Colonic mucosa (tissue), 4 donors: Measurements from ENCODE around the gene ATF3. TPM values are rescaled to one million over a fixed set of nuclear protein-coding genes. Genes with fewer than 3 reads are reported as not detected.

Experiments
- DNase-seq: peaks from one replicate; pipeline ENCODE4 v3.0.0-alpha.2; 2020
- H3K27ac ChIP-seq: fragments of 200-600 bp; one replicate; pipeline ENCODE4 v1.8.0; 2021
- H3K27me3 ChIP-seq: fragments of 200-600 bp; one replicate; pipeline ENCODE4 v1.8.0; 2021
- H3K36me3 ChIP-seq: fragments of 200-600 bp; one replicate; pipeline ENCODE4 v1.8.0; 2021
- H3K4me1 ChIP-seq: fragments of 200-600 bp; one replicate; pipeline ENCODE4 v1.8.0; 2021; ENCODE audit warnings: mild to moderate bottlenecking
- H3K4me3 ChIP-seq: fragments of 200-600 bp; one replicate; pipeline ENCODE4 v1.8.0; 2021
- H3K9ac ChIP-seq, 2 donors: one replicate each; pipeline ENCODE4 v1.7.0; 2013; ENCODE audit warnings: control low read depth in 2 of 2, low read depth in 2 of 2, low read length in 2 of 2
- H3K9me3 ChIP-seq: fragments of 200-600 bp; one replicate; pipeline ENCODE4 v1.8.0; 2021
- intact Hi-C: fragments of 100-400 bp; cut with DNase I; formaldehyde crosslinking; loops from one replicate; pipeline ENCODE4 v1.14.1; 2022
- total RNA-seq, 2 donors: library from RNA; stranded (reverse); fragmentation: NEBNext Ultra II Directional in 1 of 2; extraction: Animal tissue kit (Norgen Biotek cat#: 25700) in 1 of 2; gene quantifications; one replicate each; pipeline ENCODE4 v1.2.1, GENCODE V29; 2021
- TF ChIP-seq, protein P1 (sequence below): fragments of 200-600 bp; IDR thresholded peaks from one replicate; pipeline ENCODE4 v1.8.0; 2022; ENCODE audit warnings: antibody characterized with exemption, mild to moderate bottlenecking
- donor health status: healthy.
- donor health status: DM: no; HTN: no; CAD: no.
- donor health status: DM: no; HTN: no; CAD: no.

The ATF3 gene
- total RNA-seq, 2 donors from 2014 or later = 17.7 to 34.0 TPM

DNA sequence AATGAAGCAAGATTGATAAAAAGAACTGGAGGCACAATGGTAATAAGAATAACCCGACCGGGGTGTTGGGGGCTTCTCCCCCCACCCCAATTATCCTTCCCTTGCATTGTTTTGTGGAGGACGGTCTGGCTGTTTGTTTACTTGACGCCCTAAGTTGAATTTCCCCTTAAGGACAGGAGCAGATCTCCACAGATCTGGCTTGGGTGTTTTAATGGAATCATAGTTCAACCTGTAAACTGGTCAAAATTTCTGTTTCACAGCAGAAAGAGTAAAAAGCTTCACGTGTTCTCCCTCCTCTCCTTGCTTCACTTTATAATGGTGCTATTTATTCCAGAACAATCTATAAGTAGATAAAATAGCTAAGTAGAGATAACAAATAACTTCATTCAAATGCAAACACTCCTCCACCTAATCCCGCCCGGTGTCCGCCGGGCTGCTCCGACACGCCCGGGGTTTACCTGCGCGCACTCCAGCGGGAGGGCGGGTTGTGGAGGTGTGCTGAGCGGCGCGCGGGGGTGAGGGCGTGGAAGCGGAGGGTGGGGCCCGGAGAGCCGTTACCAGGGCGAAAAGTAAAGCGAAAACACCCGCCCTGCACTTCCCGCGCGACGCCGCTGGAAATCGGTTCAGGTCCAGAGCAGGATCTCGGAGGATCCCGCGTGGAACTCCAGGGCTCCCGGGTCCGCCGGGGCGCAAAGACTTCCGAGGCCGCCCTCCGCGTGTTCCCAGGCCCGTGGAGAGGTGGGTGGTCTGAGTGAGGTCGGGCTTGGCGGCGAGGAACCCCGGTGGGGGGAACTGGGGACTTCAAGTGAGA is 2.0 kb upstream of the ATF3 start:
- Histone ChIP-seq H3K36me3 (no peaks in the 10 kb centered on the region), H3K27ac (peak overlapping the region; percentile 69), H3K4me1 (no peaks in the 10 kb centered on the region), H3K9me3 (no peaks in the 10 kb centered on the region), H3K27me3 (no peaks in the 10 kb centered on the region), H3K9ac (peak overlapping the region; percentile 76 to 77), H3K4me3 (peak overlapping the region; percentile 71)
- intact Hi-C loops = loop anchor here (5.0 kb wide), 1 partner anchor 49 kb away; no protein-coding TSS in a partner anchor
- peak; percentile 87 for DNase-seq
- TF ChIP-seq, protein P1, sequence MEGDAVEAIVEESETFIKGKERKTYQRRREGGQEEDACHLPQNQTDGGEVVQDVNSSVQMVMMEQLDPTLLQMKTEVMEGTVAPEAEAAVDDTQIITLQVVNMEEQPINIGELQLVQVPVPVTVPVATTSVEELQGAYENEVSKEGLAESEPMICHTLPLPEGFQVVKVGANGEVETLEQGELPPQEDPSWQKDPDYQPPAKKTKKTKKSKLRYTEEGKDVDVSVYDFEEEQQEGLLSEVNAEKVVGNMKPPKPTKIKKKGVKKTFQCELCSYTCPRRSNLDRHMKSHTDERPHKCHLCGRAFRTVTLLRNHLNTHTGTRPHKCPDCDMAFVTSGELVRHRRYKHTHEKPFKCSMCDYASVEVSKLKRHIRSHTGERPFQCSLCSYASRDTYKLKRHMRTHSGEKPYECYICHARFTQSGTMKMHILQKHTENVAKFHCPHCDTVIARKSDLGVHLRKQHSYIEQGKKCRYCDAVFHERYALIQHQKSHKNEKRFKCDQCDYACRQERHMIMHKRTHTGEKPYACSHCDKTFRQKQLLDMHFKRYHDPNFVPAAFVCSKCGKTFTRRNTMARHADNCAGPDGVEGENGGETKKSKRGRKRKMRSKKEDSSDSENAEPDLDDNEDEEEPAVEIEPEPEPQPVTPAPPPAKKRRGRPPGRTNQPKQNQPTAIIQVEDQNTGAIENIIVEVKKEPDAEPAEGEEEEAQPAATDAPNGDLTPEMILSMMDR = no peak

DNA sequence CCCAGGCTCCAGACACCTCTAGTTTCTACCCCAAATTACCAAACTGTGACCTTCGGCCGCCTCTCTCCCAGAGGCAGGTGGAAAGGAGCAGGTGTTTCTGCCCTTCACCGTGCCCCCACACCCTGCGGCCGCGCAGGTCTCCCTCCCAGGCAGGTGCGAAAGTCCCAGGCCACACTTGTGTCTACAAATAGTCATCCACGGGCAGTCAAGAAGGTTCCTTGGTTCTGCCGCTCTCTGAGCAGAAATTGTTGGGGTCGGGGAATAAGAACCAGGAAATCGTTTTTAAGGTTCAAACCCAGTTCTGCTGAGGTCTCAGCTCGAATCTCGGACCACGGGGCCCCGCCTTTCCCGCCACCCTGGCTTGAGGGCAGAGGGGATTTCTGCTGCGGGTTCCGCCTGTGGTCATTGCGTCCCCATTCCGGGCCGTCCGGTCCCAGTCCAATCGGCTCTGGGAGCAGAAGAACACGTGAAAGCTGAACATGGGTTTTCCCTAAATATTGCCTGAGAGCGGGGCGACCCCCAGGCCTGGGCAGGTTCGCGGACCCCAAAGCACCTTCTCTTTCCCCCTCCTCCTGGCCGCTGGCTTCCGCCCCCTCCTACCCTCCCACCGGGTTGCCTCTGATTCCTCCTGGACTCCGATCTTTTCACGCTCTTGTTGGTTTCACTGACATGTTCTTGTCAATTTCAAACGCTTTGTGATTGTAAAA is 1.2 kb upstream of the ATF3 start:
- Histone ChIP-seq H3K36me3 (no peaks in the 10 kb centered on the region), H3K4me3 (peak overlapping the region; percentile 71), H3K9ac (peak overlapping the region; percentile 76 to 77), H3K27ac (peak overlapping the region; percentile 91), H3K9me3 (no peaks in the 10 kb centered on the region), H3K4me1 (no peaks in the 10 kb centered on the region), H3K27me3 (no peaks in the 10 kb centered on the region)
- TF ChIP-seq, protein P1 = no peak
- peak; percentile 63 for DNase-seq
- intact Hi-C loops = loop anchor here (5.0 kb wide), 1 partner anchor 50 kb away; no protein-coding TSS in a partner anchor

DNA sequence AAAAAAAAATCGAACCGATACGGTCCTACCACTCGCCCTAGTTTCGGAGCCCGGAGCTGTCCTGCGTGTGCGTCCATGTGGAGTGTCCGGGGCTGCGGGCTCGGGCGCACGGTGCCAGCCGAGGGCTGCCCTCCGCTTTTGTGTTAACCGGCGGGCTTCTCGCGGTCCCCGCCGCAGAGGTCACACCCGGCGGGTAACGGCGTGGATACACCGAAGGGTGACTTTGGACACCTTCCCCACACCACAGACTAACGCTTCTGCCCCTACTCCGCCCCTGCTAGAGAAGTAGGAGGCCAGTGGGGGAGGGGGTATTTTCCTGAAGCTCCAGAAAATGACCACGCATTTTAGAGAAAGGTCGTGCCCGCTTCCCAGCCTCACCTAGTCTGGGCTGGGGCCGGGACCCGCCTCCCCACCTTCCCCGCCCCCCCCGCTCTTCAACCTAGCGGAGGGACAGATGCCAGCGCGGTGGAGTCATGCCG is 609 bp upstream of the ATF3 start:
- H3K36me3 ChIP-seq = no peaks in the 10 kb centered on the region
- no peaks in the 10 kb centered on the region for H3K4me1 ChIP-seq
- intact Hi-C loops = loop anchor here (2.0 to 5.0 kb wide), 2 partner anchors 51 to 129 kb away; no protein-coding TSS in a partner anchor
- H3K27ac ChIP-seq = peak overlapping the region; percentile 91
- H3K9me3 ChIP-seq = no peaks in the 10 kb centered on the region
- TF ChIP-seq, protein P1 = no peak
- H3K27me3 ChIP-seq = no peaks in the 10 kb centered on the region
- peak overlapping the region; percentile 76 to 77 for H3K9ac ChIP-seq
- peak overlapping the region; percentile 71 for H3K4me3 ChIP-seq
- DNase-seq = no peak

DNA sequence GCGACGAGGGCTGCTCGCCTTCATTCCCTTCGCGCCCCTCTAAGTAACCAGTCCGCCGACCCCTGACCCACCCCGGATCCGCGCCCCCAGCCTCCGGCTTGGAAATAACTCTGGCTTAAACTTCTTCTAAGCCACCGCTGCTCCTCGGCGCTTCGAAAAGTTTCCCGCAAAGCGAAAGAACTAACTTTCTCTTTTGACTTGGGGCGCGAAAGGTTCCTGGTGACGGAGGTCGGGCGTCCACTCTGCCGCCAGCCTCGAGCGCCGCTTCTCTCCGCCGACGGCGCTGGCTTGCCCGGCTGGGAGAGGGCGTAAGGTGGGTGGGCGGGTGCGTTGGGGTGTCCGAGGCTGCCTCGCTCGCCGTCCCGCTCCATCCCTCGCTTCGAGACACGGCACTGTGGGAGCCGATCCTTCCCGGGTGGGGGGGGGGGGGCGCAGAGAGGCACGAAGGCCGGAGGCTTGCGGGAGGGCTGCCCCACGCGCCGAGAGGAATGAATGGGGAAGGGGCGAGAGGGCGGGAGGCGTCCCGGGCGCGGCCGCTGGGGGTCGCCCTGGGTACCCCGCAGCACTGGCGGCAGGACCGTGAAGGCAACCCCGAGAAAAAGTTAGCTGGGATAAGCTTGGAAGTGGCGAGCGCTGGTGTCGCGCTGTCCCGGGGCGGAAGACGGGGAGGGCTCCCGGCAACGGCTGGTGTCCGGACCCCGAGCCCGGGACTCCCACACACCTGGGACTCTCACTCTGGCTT is 569 bp downstream of the ATF3 start:
- H3K9me3 ChIP-seq = no peaks in the 10 kb centered on the region
- TF ChIP-seq, protein P1 = no peak
- no peaks in the 10 kb centered on the region for H3K4me1 ChIP-seq
- H3K27ac ChIP-seq = peak overlapping the region; percentile 91
- H3K27me3 ChIP-seq = no peaks in the 10 kb centered on the region
- peak; percentile 58 for DNase-seq
- peak overlapping the region; percentile 80 to 89 for H3K9ac ChIP-seq
- intact Hi-C loops = loop anchor here (2.0 to 5.0 kb wide), 2 partner anchors 52 to 130 kb away; no protein-coding TSS in a partner anchor
- peak overlapping the region; percentile 71 for H3K4me3 ChIP-seq
- no peaks in the 10 kb centered on the region for H3K36me3 ChIP-seq
